HG02852 (cell line): ENCODE data around the gene ZNF281.

ENCODE experiments used
- ATAC-seq: cut with Tn5 transposase; IDR thresholded peaks from one replicate; pipeline ENCODE4 v1.9.1; 2021; ENCODE audit warnings: mild to moderate bottlenecking, moderate library complexity; ENCODE audit not compliant: unreplicated experiment

Gene ZNF281

DNA sequence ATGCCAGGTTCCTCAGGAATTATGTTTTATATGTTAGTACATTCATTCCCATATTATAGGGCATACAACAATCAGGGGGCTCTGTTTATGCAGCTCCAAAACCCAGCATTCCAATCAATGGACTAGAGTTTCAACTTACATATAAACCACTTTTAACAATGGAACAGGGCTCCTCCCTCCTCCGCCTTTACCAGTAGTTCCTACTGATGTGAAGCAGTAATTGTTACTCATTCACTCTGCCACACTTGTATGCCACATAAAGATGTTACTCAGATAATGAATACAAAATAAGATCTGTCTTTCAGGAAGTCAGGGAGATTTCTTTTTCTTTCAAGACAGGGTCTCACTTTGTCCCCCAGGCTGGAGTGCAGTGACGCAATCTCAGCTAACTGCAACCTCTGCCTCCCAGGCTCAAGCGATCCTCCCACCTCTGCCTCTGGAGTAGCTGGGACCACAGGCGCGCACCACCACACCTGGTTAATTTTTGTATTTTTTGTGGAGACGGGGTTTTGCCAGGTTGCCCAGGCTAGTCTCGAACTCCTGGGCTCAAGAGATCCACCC is 17.1 kb downstream of the ZNF281 start:
- ATAC-seq, result no peak

DNA sequence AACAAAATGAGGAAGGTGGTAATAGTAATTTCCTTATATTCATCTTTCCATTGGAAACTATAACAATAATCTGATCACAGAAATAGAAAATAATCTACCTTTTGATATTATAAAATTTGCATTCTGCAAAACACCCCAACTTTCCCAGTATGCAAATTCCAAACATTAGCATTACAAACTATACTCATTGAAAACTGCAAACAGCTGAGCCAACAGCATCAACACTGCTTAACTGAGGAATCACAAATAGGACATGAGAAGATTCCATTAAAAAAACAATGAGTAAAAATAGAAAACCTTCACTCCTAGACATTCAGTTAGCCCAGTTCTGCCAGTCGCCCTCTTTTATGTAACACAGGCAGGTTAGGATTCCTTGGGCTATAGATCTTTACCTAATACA is 18.1 kb downstream of the ZNF281 start:
- ATAC-seq, result no peak

DNA sequence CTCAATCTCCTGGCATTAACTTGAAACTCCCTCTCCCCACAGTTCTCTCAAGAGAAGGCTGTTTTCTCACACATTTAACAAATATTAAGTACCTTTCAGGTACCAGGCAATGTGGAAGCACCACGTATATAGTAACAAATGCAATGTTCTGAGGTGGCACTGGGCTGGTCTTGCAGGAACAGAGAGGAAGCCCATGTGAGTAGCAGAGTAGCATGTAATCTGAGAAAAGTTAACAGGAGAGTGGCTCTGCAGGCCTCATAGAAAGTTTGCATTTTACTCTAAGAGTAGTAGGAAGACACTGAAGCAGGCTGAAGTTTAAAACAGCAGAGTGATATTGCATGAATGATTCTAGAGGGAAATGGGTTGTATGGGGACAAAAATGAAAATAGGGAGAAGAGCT is 21.0 kb downstream of the ZNF281 start:
- no peak for ATAC-seq

DNA sequence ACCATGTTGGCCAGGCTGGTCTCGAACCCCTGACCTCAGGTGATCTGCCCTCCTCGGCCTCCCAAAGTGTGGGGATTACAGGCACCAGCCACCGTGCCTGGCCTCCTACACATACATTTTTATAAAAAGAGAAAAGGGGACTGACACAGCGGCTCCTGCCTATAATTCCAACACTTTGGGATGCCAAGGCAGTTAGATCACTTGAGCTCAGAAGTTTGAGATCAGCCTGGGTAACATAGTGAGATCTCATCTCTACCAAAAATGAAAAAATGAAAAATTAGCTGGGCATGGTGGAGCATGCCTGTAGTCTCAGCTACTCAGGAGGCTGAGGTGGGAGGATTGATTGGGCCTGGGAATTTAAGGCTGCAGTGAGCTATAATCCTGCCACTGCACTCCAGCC is 23.4 kb downstream of the ZNF281 start:
- ATAC-seq, result no peak

DNA sequence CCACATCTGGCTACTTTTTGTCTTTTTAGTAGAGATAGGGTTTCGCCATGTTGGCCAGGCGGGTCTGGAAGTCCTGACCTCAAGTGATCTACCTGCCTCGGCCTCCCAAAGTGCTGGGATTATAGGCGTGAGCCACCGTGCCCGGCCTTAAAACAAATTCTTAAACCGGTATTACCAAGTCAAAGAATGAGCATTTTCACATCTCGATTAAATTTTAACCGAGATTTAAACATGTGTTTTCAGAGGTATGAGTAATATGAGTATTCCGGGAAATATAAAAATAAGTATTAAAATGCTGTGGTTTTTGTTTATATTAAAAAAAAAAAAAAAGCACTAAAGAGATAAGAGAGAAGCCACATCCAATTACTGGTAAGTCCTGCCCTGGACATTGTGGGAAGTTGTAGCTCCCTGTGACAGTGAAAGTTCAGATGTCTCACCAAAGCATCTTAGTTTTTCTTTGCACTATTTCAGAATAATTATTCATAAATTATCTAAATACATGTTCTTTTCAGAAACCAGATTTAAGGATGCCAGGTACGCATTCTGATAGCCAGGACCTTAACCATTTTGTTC is 24.9 kb downstream of the ZNF281 start:
- ATAC-seq, result no peak

DNA sequence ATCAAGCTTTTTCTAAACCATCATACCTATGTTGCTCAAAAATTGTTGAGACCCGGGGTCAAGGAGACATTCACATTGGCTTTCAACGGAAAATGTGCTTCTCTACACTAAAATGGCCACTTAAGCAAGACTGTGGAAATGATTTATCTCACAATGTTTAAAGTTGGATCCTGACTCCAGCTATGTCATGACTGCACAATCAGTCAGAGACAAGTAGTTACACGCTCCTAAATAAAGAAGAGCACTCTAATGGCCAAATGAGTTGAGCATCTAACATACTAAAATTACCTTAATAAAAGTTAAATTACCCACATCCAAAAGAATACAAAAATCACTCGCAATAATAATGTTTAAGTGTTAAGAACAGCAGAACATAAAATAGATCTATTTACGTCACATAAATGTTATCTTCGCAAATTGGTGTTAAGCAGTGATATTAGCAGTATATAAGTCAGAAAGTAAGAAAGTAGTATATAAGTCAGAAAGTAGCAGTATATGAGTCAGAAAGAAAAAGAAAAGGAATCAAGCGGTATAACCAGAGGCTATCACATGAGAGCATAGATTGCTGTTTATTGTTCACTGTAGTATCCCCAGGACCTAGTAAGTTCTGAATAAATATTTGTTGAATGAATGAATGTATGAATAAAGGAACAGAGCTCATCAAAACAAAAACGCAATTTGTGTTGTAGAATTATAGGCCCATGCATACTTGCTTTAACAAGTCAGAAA is 28.4 kb downstream of the ZNF281 start:
- ATAC-seq, result no peak

DNA sequence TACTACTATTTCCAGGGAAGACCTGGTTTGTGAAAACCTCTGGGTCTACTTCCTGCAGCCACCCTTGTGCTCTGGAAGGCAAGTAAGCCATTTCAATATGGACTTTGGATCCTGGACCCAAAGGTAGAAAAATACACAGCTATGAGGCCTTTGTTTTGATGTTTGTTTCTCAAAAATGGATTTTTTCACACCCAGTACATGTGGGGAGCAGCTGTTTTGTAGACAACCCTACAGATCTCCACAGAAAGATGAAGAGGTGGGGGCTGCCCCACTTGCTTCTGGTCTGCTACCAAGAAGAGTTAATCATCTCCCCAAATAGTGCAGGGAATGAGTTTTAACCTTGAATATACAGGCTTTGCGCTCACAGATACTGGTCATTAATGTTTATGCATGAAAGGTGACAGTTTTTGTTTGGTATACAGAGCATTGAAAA is 29.2 kb downstream of the ZNF281 start:
- peak; percentile 62 for ATAC-seq

DNA sequence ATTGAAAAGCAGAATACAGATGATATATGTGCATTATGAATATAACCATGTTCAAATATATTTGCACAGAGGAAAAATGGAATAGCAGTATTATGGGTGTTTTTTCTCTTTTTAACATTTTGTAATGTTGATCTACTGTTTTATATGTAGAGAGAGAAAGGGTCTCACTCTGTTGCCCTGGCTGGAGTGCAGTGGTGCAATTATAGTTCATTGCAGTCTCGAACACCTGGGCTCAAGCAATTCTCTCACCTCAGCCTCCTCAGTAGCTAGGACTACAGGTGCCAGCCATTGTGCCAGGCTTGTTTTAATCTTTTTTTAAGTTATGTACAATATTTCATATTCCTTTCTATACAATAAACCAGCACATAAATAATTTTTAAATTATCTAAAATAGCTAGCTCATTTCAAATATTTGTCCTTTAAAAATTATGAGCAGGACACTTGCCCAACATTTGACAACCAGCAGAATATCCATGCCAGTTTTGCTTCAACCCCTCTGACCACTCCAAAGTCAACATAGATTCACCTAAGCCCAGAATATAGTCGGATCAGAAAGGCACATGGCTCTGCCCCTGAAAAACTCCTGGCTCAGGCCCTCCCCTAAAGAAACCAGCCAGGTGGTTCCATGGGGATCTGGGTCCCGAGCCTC is 29.8 kb downstream of the ZNF281 start:
- ATAC-seq, result no peak

DNA sequence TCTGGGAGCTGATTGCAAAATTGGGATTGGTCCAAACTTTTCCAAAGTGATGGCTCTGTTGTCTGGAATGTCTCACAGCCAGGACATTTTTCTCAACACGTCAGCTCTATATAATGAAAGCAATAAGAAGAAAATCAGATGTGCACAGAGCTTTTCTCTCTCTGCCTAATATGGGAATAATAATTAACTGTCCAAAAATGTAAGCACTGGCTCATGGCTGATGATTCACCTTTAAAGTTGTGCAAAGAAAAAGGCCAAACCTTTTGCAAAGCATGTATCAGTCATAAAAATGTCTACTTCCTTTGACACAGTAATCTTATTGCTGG is 30.4 kb downstream of the ZNF281 start:
- ATAC-seq, result no peak

DNA sequence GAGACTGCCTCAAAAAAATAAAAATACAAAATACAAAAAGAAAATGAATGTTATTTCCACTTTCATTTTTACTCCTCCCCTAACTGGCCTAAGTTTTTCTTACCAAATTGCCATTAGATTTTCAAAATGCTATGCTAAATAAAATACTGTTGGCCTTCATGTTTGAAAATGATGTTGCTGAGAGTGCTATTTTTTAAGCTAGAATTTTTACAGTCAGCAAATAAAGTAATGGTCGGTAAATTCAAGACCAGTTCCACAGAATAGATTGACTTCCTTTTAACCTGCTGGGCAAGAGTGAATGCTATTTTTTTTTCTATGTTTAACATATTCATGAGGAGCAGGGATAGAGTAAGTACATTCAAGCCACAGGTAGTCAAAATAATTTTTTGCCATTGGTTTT is 31.7 kb downstream of the ZNF281 start:
- no peak for ATAC-seq

DNA sequence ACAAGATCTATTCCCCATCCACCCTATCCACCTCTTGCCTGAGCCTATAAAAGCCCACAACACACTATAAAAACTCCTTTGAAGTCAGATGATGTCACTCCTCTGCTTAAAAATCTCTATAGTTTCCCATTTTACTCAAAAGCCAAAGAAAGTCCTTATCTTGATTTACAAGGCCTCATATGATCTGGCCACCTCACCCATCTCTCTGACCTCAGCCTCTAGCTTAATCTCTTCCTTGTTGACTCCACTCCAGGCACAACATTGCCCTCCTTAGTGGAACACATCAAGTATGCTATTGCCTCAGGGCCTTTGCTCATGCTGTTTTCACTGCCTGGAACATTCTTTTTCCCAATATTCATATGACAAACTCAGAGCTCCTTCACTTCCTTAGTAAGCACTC is 33.3 kb downstream of the ZNF281 start:
- ATAC-seq, result no peak

DNA sequence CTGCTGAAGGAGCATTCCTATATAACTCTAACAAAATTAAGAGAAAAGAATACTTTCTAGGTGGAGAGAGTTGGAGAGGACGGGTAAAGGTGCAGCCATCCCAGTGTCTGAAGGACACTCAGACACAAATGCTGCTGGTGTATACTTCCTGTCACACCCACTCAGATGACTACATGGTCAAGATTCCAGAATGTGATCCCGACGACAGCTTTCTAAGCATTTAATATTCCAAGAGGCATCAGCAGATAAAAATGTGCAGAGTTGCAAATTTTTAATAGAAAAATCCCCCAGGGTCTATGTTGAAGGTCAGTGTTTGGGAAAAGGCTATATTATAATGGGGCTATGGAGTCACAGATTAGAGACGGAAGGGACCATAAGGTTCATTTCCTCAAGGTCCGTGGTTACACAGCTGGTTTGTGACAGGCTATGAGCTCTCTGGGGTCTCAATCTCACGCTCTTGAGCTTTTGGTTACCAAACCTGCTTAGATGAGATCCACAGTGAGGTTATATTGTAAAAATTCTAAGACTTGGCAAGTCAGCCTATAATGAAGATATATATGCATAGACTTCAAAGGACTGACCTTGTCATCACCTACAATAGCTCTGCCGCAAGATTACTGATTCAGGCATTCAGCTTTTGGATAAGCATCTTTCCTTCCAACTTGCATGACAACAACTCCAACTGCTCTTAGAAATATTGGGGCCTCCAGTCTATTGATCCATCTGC is 35.1 kb downstream of the ZNF281 start:
- ATAC-seq, result no peak

DNA sequence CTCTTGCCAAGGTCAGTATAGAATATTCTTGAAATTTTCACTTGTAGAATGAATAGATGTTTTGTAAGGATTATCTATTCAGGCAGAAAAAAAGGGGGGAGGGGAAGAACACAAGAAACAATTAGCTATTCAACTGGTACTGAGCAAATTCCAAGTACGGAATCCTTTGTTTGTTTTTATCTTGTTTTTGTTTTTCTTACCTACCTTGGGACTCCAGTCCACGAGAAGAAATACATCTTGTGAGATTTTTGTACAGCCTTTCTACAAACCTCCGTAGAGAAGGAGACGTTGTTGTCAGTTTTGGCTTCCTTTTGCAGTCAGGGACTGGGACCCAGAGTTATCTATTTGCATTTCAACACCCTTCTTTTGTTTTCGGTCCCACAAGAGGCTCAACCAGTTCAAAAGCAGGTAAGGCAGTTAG is 36.0 kb downstream of the ZNF281 start:
- no peak for ATAC-seq

DNA sequence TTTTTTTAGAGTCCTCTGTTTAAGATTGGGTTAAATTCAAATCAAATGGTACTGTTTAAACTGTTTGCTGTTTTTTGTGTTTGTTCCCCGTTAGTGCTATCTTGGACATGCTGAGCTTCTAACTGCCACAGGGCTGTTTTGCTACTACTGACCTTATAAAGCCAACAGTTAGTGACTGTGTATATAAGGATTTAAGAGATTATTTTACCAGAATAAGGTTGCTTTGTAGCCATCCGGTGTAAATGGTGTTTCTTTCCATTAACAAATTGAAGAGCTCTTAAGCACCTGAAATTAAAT is 37.0 kb downstream of the ZNF281 start:
- no peak for ATAC-seq

DNA sequence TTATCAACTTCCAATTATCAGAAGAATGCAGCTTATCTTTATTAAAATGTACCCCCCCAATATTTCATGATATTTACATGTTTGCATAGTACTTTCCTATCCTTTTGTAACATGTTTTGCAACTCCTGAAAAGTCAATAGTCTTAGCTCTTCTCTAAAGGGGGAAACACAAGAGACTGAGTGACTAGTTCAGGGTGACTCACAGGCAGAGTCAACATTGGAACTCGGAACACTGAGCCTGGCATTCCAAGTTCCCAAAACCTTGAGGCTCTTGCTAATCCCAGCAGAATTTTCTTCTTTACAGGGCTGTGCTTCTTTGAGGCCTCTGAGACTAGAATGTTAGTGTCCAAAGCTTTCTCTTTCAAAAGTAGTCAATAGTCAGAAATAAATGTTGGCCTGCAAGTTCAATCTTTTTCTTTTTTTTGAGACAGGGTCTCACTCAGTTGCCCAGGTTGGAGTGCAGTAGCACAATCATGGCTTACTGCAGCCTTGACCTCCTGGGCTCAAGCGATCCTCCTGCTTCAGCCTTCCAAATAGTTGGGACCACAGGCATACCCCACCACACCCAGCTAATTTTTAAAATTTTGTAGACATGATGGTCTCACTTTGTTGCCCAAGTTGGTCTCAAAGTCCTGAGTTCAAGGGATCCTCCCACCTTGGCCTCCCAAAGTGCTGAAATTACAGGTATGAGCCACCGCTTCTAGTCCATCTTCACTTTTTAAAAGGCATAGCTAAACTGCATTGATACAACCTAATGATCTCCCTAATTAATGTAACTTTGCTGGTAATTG is 37.5 kb downstream of the ZNF281 start:
- ATAC-seq, result no peak

DNA sequence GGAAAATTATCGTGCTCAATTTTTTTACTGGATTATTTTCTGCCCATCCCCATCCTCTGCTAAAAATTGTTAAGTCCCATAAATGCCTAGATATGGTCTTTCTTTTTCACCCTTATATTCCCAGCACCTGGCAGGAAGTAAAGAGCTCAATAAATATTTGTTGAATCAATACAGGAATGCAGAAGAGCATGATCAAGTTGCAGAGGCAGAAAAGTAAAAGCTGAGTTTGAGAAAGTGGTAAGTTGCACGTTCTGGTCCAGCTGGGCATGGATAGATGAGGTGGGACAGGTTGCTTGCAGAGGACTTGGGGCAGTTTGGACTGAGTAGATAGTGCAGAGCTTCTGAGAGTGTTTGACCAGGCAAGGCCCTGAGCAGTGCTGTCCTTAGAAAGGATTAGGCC is 40.1 kb downstream of the ZNF281 start:
- ATAC-seq, result no peak

DNA sequence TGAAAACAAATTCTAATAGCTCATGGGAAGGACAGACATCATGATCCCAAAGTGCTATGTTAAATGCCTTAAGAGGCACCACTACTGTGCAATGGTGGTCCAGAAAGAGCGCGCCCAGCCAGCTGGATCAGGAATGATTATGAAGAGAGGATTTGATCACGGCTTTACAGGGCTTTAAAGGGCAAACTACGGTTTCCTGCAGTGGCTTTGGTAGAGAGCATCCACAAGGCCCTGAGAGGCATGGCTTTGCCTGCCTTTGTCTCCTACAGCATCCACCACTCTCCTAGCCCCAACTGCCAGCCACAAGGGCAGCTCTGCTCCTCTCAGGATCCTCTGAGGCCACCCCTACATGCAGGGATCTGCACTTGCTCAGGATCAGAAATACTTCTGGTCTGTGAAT is 40.7 kb downstream of the ZNF281 start:
- no peak for ATAC-seq

DNA sequence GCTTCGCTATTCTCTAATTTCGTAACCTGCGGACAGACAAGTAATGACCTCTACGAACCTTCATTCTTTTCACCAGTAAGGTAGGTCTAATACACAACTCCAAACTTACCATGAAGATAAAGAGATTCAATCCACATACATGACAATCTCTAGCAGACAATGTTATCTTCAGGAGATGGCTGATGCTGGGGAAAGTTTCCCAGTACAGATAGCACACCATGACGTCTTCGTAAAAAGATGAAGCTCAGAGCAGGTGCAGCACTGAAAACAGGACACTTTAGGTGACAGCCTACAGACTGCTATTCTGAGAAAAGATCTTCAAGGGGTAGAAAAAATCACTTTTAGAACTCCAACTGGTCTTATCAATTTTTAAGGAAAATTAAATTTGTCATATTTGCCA is 41.3 kb downstream of the ZNF281 start:
- no peak for ATAC-seq

DNA sequence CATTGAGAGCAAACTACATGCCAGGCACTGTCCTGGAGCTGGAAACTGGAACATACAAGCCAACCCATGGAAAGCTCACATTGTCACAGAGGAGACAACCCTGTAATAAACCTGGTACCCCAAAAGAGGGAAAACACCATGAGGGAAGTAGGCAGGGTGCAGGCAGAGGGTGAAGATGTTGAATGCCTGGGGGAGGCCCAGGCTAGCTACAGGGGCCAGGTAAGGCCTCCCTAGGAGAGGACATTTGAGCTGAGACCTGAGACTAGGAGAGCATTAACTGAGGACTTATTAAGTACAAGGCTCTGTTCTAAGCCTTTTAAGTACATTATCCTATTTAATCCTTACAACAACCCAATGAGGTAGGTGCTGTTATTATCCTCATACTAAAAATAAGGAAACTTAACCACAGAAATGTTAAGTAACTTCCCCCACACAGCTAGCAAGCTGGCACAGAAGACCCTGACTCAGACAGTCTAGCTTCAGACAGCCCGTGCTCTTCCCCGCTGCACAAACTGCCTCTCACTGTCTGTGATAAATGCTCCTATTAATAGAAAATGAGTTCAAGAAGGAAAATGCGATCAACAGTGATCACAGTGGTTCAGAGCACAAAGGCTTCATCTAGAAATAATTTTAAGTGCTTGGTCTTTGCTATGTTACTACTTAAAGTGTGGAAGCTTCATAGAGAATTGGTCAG is 41.8 kb downstream of the ZNF281 start:
- ATAC-seq, result no peak

DNA sequence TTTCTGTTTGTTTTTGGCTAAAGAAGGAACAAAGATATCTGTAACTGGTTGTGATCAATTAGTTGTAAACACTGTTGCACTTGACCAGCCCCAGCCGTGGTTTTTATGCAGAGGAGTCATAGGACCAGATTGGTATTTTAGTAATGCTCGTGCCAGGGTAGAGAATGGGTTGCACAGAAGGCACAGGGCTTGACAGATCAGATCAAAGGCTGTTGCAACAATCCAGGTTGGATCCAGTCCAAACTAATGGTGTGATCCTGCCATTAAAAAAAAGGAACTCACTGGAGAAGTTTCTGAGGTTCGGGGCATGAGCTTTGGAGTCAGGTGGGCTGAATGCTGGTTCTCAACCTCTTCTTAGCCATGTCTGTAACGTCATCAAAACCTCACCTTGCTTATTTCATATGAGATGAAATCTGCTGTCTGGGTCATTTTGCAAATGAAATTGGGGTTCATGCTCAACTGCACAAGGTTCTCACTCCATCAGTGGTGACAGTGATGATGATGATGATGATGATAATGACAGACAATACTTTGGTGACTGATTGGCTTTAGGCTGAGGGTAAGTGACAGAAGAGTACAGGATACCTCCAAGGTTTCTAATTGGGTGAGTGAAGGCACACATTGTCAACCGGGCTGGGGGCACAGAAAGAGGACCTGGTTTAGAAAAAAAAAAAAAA is 43.1 kb downstream of the ZNF281 start:
- ATAC-seq, result no peak
